HCT116 (cell line): ENCODE data around the gene MIF4GD. TPM values are rescaled to one million over a fixed set of nuclear protein-coding genes. Genes with fewer than 3 reads are reported as not detected.

Experiments
- ATAC-seq: fragments of 200-7000 bp; cut with Tn5 transposase; 2 replicates; pipeline ENCODE4 v1.9.1; 2020; ENCODE audit warnings: mild to moderate bottlenecking, moderate library complexity
- BruUV-seq: library from RNA; stranded (reverse); fragments of 400-500 nt; replicated peaks from 2 replicates; lab custom pipeline; 2021; lab: Mats Ljungman, UMichigan
- CTCF ChIA-PET: fragments of 300-600 bp; sonication (Branson Sonifier 250); formaldehyde crosslinking; loops from one replicate; lab custom pipeline; 2021; ENCODE audit warnings: antibody characterized with exemption; lab: Charles Lee
- POLR2A ChIA-PET: fragments of 300-600, 350-600 bp; sonication (Branson Sonifier 250); formaldehyde crosslinking; loops from one replicate; lab custom pipeline; 2021; ENCODE audit warnings: antibody characterized with exemption; lab: Charles Lee
- RAD21 ChIA-PET, 2 experiments: fragments of 300-600 bp; sonication (Branson Sonifier 250); formaldehyde crosslinking; loops; one replicate each; lab custom pipeline; 2023; ENCODE audit warnings: low total read pairs in 2 of 2; ENCODE audit not compliant: uncharacterized antibody in 2 of 2, unreplicated experiment in 2 of 2, low non-redundant PET in 1 of 2; lab: Charles Lee
- DNase-seq: peaks from one replicate; pipeline ENCODE4 v3.0.0-alpha.2; 2010; ENCODE audit warnings: low read depth, low spot score
- H2AFZ ChIP-seq: fragments of 200-600 bp; shearing (Covaris generic), sonication (generic); 2 replicates; pipeline ENCODE4 v1.6.1; 2017; ENCODE audit warnings: low read depth, mixed run types, mixed read lengths, antibody characterized with exemption, low read length; ENCODE audit not compliant: poor library complexity, severe bottlenecking
- H3K27ac ChIP-seq: 2 replicates; pipeline ENCODE4 v1.5.1; 2012; ENCODE audit warnings: low read depth, low read length
- H3K27me3 ChIP-seq: fragments of 200-600 bp; sonication (generic); 2 replicates; pipeline ENCODE4 v1.6.1; 2016; ENCODE audit warnings: mixed run types, low read length, mixed read lengths; ENCODE audit not compliant: insufficient read depth
- H3K36me3 ChIP-seq, 2 experiments: fragments of 200-500 bp in 1 of 2; fragments of 200-600 bp in 1 of 2; sonication (Bioruptor generic) in 1 of 2; sonication (generic) in 1 of 2; 2 replicates each; pipeline versions ENCODE4 v1.5.1 to v1.6.1; 2014 to 2016; ENCODE audit warnings: low read length in 2 of 2, inconsistent platforms in 1 of 2, mixed read lengths in 1 of 2, mixed run types in 1 of 2; ENCODE audit not compliant: insufficient read depth in 2 of 2, control insufficient read depth in 1 of 2
- H3K4me1 ChIP-seq, 2 experiments: fragments of 200-600 bp in 1 of 2; sonication (generic) in 1 of 2; 2 replicates each; pipeline versions ENCODE4 v1.5.1 to v1.6.1; 2012 to 2017; ENCODE audit warnings: low read length in 2 of 2, inconsistent platforms in 1 of 2, mild to moderate bottlenecking in 1 of 2, mixed read lengths in 1 of 2, mixed run types in 1 of 2, moderate library complexity in 1 of 2; ENCODE audit not compliant: insufficient read depth in 2 of 2, control insufficient read depth in 1 of 2
- H3K4me2 ChIP-seq: fragments of 200-600 bp; sonication (generic); 2 replicates; pipeline ENCODE4 v1.6.1; 2017; ENCODE audit warnings: mixed run types, low read length, mixed read lengths
- H3K4me3 ChIP-seq, 2 experiments: fragments of 200-600 bp in 1 of 2; sonication (generic) in 1 of 2; replicated peaks in 1 of 2; 2 replicates each; pipeline ENCODE4 v1.5.1; 2011 to 2016; ENCODE audit warnings: low read length in 2 of 2, control low read depth in 1 of 2, low read depth in 1 of 2, mild to moderate bottlenecking in 1 of 2, mixed read lengths in 1 of 2, mixed run types in 1 of 2
- H3K79me2 ChIP-seq: fragments of 200-600 bp; sonication (generic); 2 replicates; pipeline ENCODE4 v1.6.1; 2017; ENCODE audit warnings: mild to moderate bottlenecking, mixed run types, low read length, moderate library complexity, mixed read lengths; ENCODE audit not compliant: insufficient read depth
- H3K9ac ChIP-seq: fragments of 200-600 bp; sonication (generic); 2 replicates; pipeline ENCODE4 v1.6.1; 2016; ENCODE audit warnings: low read length, mixed read lengths
- H3K9me2 ChIP-seq: fragments of 200-600 bp; sonication (generic), shearing (Covaris generic); 2 replicates; pipeline ENCODE4 v1.6.1; 2017; ENCODE audit warnings: mixed run types, mild to moderate bottlenecking, moderate library complexity; ENCODE audit not compliant: insufficient read depth
- H3K9me3 ChIP-seq, 2 experiments: fragments of 200-500 bp in 1 of 2; fragments of 200-600 bp in 1 of 2; sonication (Bioruptor generic) in 1 of 2; sonication (generic) in 1 of 2; 2 replicates each; pipeline ENCODE4 v1.6.1; 2014 to 2017; ENCODE audit warnings: low read length in 2 of 2, mixed read lengths in 2 of 2, inconsistent platforms in 1 of 2, low read depth in 1 of 2, mild to moderate bottlenecking in 1 of 2, mixed run types in 1 of 2, moderate library complexity in 1 of 2; ENCODE audit not compliant: control insufficient read depth in 1 of 2, insufficient read depth in 1 of 2
- H4K20me1 ChIP-seq: fragments of 200-600 bp; sonication (generic), shearing (Covaris generic); 2 replicates; pipeline ENCODE4 v1.6.1; 2017; ENCODE audit warnings: mixed run types, mild to moderate bottlenecking, moderate library complexity; ENCODE audit not compliant: insufficient read depth
- CBX3 ChIP-seq: IDR thresholded peaks from 2 replicates; pipeline ENCODE4 v1.6.1; 2012; ENCODE audit warnings: low read depth
- CEBPB ChIP-seq: IDR thresholded peaks from 2 replicates; pipeline ENCODE4 v1.6.1; 2012; ENCODE audit warnings: low read depth
- ELF1 ChIP-seq: IDR thresholded peaks from 2 replicates; pipeline ENCODE4 v1.6.1; 2012; ENCODE audit warnings: low read depth, borderline replicate concordance
- EZH2 ChIP-seq: fragments of 200-600 bp; sonication (generic); IDR thresholded peaks from 2 replicates; pipeline ENCODE4 v1.6.1; 2017; ENCODE audit warnings: antibody characterized with exemption, mixed run types
- FOSL1 ChIP-seq: IDR thresholded peaks from 2 replicates; pipeline ENCODE4 v1.6.1; 2012; ENCODE audit warnings: low read depth
- JUND ChIP-seq: IDR thresholded peaks from 2 replicates; pipeline ENCODE4 v1.6.1; 2012
- SP1 ChIP-seq: IDR thresholded peaks from 2 replicates; pipeline ENCODE4 v1.6.1; 2012; ENCODE audit warnings: low read depth
- intact Hi-C: fragments of 100-400 bp; cut with micrococcal nuclease; formaldehyde crosslinking; loops from 2 replicates; pipeline ENCODE4 v1.10.0; 2022
- total RNA-seq: library from RNA; stranded (reverse); gene quantifications from one replicate; pipeline ENCODE4 v1.2.1, GENCODE V29; 2021; ENCODE audit not compliant: unreplicated experiment
- TF ChIP-seq, protein P1 (sequence below): IDR thresholded peaks from 2 replicates; pipeline ENCODE4 v1.6.1; 2012
- TF ChIP-seq, protein P2 (sequence below): IDR thresholded peaks from 2 replicates; pipeline ENCODE4 v1.6.1; 2012; ENCODE audit warnings: low read depth

The MIF4GD gene
- total RNA-seq, 1 experiment from 2014 or later: 35.2 TPM

DNA sequence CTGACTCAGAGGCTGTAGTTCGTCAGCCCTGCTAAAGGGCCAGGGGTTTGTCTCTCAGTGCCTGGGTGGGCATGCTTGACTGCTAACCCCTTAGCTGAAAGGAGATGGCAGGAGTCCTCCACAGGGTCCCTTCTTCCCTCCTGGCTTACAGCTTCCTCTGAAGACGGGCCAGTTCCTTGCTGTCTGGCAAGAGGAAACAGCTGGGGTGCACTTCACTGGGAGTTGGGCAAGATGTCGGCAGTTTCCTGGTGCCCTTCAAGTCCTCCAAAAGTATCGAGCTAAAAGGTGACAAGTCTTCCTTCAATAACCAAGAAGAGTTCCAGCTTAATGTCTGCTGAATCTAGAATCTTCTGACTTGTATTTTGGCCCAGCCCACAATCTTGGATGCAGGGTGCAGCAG lies 42.2 kb downstream of the MIF4GD start:
- no peak overlapping the region for H3K27ac ChIP-seq
- BruUV-seq: no TSS peak
- no peaks in the 10 kb centered on the region for H3K4me1 ChIP-seq
- H3K4me3 ChIP-seq: no peak overlapping the region
- H3K9me3 ChIP-seq: no peaks in the 10 kb centered on the region
- DNase-seq: no peak
- H3K9ac ChIP-seq: no peak overlapping the region
- ChIA-PET POLR2A (no interaction called here), RAD21 (no interaction called here), CTCF (interaction anchor here (0.9 to 2.3 kb wide), 3 partner anchors 12 to 267 kb away, joined by 3 to 8 read pairs (median 4); no protein-coding TSS in a partner anchor)
- H3K9me2 ChIP-seq: no peaks in the 10 kb centered on the region
- peaks cover 49 to 89% of the 10 kb centered on the region in 2 experiments; a peak in 3 of 4 replicates for H3K36me3 ChIP-seq
- no peak for ATAC-seq
- intact Hi-C loops: no loop called here
- peaks cover under 1% of the 10 kb centered on the region; the same call in 1 of the 2 replicates for H3K79me2 ChIP-seq
- no peak overlapping the region for H3K4me2 ChIP-seq
- no peak overlapping the region for H2AFZ ChIP-seq
- H4K20me1 ChIP-seq: no peaks in the 10 kb centered on the region
- no peaks in the 10 kb centered on the region for H3K27me3 ChIP-seq
- TF ChIP-seq JUND (no peak), SP1 (no peak), CBX3 (no peak), CEBPB (no peak), FOSL1 (no peak), ELF1 (no peak), EZH2 (no peak)
- TF ChIP-seq, protein P1, sequence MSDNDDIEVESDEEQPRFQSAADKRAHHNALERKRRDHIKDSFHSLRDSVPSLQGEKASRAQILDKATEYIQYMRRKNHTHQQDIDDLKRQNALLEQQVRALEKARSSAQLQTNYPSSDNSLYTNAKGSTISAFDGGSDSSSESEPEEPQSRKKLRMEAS: no peak
- TF ChIP-seq, protein P2, sequence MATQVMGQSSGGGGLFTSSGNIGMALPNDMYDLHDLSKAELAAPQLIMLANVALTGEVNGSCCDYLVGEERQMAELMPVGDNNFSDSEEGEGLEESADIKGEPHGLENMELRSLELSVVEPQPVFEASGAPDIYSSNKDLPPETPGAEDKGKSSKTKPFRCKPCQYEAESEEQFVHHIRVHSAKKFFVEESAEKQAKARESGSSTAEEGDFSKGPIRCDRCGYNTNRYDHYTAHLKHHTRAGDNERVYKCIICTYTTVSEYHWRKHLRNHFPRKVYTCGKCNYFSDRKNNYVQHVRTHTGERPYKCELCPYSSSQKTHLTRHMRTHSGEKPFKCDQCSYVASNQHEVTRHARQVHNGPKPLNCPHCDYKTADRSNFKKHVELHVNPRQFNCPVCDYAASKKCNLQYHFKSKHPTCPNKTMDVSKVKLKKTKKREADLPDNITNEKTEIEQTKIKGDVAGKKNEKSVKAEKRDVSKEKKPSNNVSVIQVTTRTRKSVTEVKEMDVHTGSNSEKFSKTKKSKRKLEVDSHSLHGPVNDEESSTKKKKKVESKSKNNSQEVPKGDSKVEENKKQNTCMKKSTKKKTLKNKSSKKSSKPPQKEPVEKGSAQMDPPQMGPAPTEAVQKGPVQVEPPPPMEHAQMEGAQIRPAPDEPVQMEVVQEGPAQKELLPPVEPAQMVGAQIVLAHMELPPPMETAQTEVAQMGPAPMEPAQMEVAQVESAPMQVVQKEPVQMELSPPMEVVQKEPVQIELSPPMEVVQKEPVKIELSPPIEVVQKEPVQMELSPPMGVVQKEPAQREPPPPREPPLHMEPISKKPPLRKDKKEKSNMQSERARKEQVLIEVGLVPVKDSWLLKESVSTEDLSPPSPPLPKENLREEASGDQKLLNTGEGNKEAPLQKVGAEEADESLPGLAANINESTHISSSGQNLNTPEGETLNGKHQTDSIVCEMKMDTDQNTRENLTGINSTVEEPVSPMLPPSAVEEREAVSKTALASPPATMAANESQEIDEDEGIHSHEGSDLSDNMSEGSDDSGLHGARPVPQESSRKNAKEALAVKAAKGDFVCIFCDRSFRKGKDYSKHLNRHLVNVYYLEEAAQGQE: no peak
